KMS-11 (cell line): Measurements from ENCODE around the gene FARS2.
"Not testable (repeated sequence)": the region's sequence is repeated elsewhere in the genome, so short reads cannot be mapped to it uniquely, and the experiment has no call there.

Source experiments
- H2AFZ ChIP-seq: fragments of 200-600 bp; sonication (generic); 2 replicates; pipeline ENCODE4 v1.6.1; 2016; ENCODE audit warnings: antibody characterized with exemption, mixed run types, low read depth
- H3K27ac ChIP-seq: fragments of 200-600 bp; sonication (generic); 2 replicates; pipeline ENCODE4 v1.6.1; 2016; ENCODE audit warnings: mild to moderate bottlenecking, mixed run types
- H3K27me3 ChIP-seq: fragments of 200-600 bp; sonication (generic); 2 replicates; pipeline ENCODE4 v1.6.1; 2017; ENCODE audit warnings: mild to moderate bottlenecking, low read depth, mixed run types, moderate library complexity; ENCODE audit not compliant: insufficient read depth
- H3K36me3 ChIP-seq: fragments of 200-600 bp; sonication (generic); 2 replicates; pipeline ENCODE4 v1.6.1; 2017; ENCODE audit warnings: mild to moderate bottlenecking, mixed run types; ENCODE audit not compliant: insufficient read depth
- H3K4me1 ChIP-seq: fragments of 200-600 bp; sonication (generic); 2 replicates; pipeline ENCODE4 v1.6.1; 2016; ENCODE audit warnings: mild to moderate bottlenecking, low read depth, mixed run types; ENCODE audit not compliant: poor library complexity, severe bottlenecking
- H3K4me2 ChIP-seq: fragments of 200-600 bp; sonication (generic); 2 replicates; pipeline ENCODE4 v1.7.0; 2016; ENCODE audit warnings: mild to moderate bottlenecking, mixed run types
- H3K4me3 ChIP-seq: fragments of 200-600 bp; sonication (generic); IDR thresholded peaks from 2 replicates; pipeline ENCODE4 v1.6.1; 2017; ENCODE audit warnings: low read depth, low read length, mixed read lengths; ENCODE audit not compliant: insufficient read depth
- H3K79me2 ChIP-seq: fragments of 200-600 bp; sonication (generic); 2 replicates; pipeline ENCODE4 v1.6.1; 2016; ENCODE audit warnings: low read depth, mixed run types; ENCODE audit not compliant: insufficient read depth
- H3K9ac ChIP-seq: fragments of 200-600 bp; sonication (generic); 2 replicates; pipeline ENCODE4 v1.6.1; 2016; ENCODE audit warnings: mild to moderate bottlenecking, mixed run types
- H4K20me1 ChIP-seq: fragments of 200-600 bp; sonication (generic); 2 replicates; pipeline ENCODE4 v1.6.1; 2016; ENCODE audit warnings: mild to moderate bottlenecking, mixed run types; ENCODE audit not compliant: insufficient read depth
- CTCF ChIP-seq: fragments of 200-600 bp; sonication (generic); conservative IDR thresholded peaks from 2 replicates; pipeline ENCODE4 v1.6.1; 2017; ENCODE audit warnings: low read depth, mild to moderate bottlenecking, antibody characterized with exemption, low read length, moderate library complexity, mixed read lengths

FARS2 gene

GRCh38 chr6:5783584-5784089 is 522.3 kb downstream of the FARS2 start:
- H4K20me1 ChIP-seq = no peaks in the 10 kb centered on the region
- H3K36me3 ChIP-seq = no peaks in the 10 kb centered on the region
- no peak overlapping the region for H3K4me3 ChIP-seq
- no peak overlapping the region for H3K4me2 ChIP-seq
- no peaks in the 10 kb centered on the region for H3K79me2 ChIP-seq
- H3K27me3 ChIP-seq = no peaks in the 10 kb centered on the region
- H2AFZ ChIP-seq = no peak overlapping the region
- no peak overlapping the region for H3K27ac ChIP-seq
- no peaks in the 10 kb centered on the region for H3K4me1 ChIP-seq
- TF ChIP-seq CTCF = no peak
- no peak overlapping the region for H3K9ac ChIP-seq

GRCh38 chr6:5785249-5785648 is 523.9 kb downstream of the FARS2 start:
- no peak overlapping the region for H3K9ac ChIP-seq
- no peaks in the 10 kb centered on the region for H4K20me1 ChIP-seq
- no peak overlapping the region for H3K4me2 ChIP-seq
- no peak for TF ChIP-seq CTCF
- H3K4me3 ChIP-seq = no peak overlapping the region
- H3K79me2 ChIP-seq = no peaks in the 10 kb centered on the region
- no peaks in the 10 kb centered on the region for H3K27me3 ChIP-seq
- no peaks in the 10 kb centered on the region for H3K36me3 ChIP-seq
- no peaks in the 10 kb centered on the region for H3K4me1 ChIP-seq
- no peak overlapping the region for H3K27ac ChIP-seq
- no peak overlapping the region for H2AFZ ChIP-seq

- no peaks in the 10 kb centered on the region for H3K4me1 ChIP-seq
- H3K27me3 ChIP-seq = no peaks in the 10 kb centered on the region
- H2AFZ ChIP-seq = no peak overlapping the region
- no peak overlapping the region for H3K4me2 ChIP-seq
- H3K9ac ChIP-seq = no peak overlapping the region
- H3K27ac ChIP-seq = no peak overlapping the region
- H3K4me3 ChIP-seq = no peak overlapping the region
- TF ChIP-seq CTCF = no peak
- no peaks in the 10 kb centered on the region for H3K79me2 ChIP-seq
- H4K20me1 ChIP-seq = no peaks in the 10 kb centered on the region
- H3K36me3 ChIP-seq = no peaks in the 10 kb centered on the region
Observed at GRCh38 chr6:5786321-5786968, 525.1 kb downstream of the FARS2 start.

GRCh38 chr6:5786969-5787720 is 525.8 kb downstream of the FARS2 start:
- H3K27ac ChIP-seq = no peak overlapping the region
- no peaks in the 10 kb centered on the region for H3K79me2 ChIP-seq
- H3K4me1 ChIP-seq = no peaks in the 10 kb centered on the region
- TF ChIP-seq CTCF = no peak
- no peak overlapping the region for H3K4me2 ChIP-seq
- H2AFZ ChIP-seq = no peak overlapping the region
- no peaks in the 10 kb centered on the region for H3K27me3 ChIP-seq
- H3K4me3 ChIP-seq = no peak overlapping the region
- no peaks in the 10 kb centered on the region for H4K20me1 ChIP-seq
- H3K36me3 ChIP-seq = no peaks in the 10 kb centered on the region
- no peak overlapping the region for H3K9ac ChIP-seq

- not testable (repeated sequence) for H3K27ac ChIP-seq, H2AFZ ChIP-seq, H3K4me2 ChIP-seq, H3K9ac ChIP-seq, H3K4me3 ChIP-seq, H3K36me3 ChIP-seq, H3K4me1 ChIP-seq, H4K20me1 ChIP-seq, H3K27me3 ChIP-seq, H3K79me2 ChIP-seq
Observed at GRCh38 chr6:5789426-5789825, 528.1 kb downstream of the FARS2 start.

GRCh38 chr6:5796555-5796954 is 535.2 kb downstream of the FARS2 start:
- not testable (repeated sequence) for H3K79me2 ChIP-seq, H2AFZ ChIP-seq, H4K20me1 ChIP-seq, H3K36me3 ChIP-seq, H3K9ac ChIP-seq, H3K27ac ChIP-seq, H3K4me3 ChIP-seq, H3K4me2 ChIP-seq, H3K4me1 ChIP-seq, H3K27me3 ChIP-seq

GRCh38 chr6:5806406-5806805 is 545.1 kb downstream of the FARS2 start:
- H3K27me3 ChIP-seq, H3K9ac ChIP-seq, H3K36me3 ChIP-seq, H3K4me2 ChIP-seq, H2AFZ ChIP-seq, H3K4me3 ChIP-seq, H3K4me1 ChIP-seq, H4K20me1 ChIP-seq, H3K27ac ChIP-seq, H3K79me2 ChIP-seq: not testable (repeated sequence)
